Right renal cortex interstitium (tissue), 3 donors: ENCODE results near the gene CACNA1B. TPM values are rescaled to one million over a fixed set of nuclear protein-coding genes. Genes with fewer than 3 reads are reported as not detected.

Source experiments
- DNase-seq, 3 donors: peaks; one replicate each; pipeline ENCODE4 v3.0.0-alpha.2; 2013; ENCODE audit warnings: low read depth in 3 of 3, low spot score in 2 of 3
- polyA plus RNA-seq, 3 donors: library from polyadenylated mRNA; unstranded; fragments of 120-200 nt; gene quantifications; one replicate each; pipeline ENCODE4 v1.2.1, GENCODE V29; 2013; ENCODE audit not compliant: insufficient read length in 3 of 3

CACNA1B gene
- polyA plus RNA-seq, 3 donors: 0.11 to 0.18 (median 0.17) TPM

GRCh38 chr9:138064547-138064946 lies 187.0 kb downstream of the CACNA1B start:
- DNase-seq: no peak

- DNase-seq: no peak
Observed at GRCh38 chr9:138065287-138065686, 187.7 kb downstream of the CACNA1B start.

DNA sequence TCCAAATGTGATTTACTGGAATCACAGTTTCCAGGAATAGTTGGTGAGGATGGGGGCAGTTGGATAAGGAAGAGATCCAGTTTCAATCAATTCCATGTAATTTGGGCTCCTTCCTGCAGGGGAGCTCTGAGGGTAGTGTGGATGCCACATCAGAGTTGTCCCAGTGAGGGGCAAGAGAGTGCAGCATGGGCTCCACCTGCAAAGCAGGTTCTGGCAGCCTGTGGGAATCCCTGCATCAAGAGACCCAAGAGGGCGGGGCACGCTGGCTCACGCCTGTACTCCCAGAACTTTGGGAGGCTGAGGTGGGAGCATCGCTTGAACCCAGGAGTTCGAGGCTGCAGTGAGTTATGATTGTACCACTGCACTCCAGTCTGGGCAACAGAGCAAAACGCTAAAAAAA lies 188.5 kb downstream of the CACNA1B start:
- DNase-seq: no peak

DNA sequence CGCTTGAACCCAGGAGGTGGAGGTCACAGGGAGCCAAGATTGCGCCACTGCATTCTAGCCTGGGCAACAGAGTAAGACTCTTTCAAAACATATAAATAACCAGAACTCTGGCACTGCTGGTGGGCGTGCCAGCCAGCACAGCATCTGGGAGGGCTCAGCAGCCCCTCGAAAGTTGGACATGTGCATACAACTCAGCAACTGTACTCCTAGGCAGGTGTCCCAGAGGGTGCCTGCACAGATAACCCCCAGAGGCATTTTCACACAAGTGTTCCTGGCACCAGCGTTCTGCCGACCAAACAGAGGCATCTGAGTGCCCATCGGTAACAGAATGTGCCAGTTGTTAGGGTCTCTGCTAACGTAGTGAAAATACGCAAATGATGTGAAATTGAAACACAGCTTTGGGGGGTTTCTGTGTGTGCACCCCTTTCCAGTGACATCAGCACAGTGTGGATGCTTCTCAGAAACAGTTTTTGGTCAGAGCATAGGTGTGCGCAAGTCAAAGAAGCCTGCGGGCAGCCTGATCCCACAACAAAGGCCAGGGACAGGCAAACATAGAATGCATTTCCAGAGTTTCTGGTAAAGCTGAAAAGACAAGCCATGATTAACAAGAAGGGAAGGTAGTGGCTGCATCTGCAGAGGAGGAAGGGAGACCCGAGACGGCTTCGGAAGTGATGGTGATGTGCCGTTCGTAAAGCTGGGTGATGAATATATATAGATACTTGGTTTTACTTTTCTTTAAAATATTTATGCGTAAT lies 190.2 kb downstream of the CACNA1B start:
- DNase-seq: no peak

DNA sequence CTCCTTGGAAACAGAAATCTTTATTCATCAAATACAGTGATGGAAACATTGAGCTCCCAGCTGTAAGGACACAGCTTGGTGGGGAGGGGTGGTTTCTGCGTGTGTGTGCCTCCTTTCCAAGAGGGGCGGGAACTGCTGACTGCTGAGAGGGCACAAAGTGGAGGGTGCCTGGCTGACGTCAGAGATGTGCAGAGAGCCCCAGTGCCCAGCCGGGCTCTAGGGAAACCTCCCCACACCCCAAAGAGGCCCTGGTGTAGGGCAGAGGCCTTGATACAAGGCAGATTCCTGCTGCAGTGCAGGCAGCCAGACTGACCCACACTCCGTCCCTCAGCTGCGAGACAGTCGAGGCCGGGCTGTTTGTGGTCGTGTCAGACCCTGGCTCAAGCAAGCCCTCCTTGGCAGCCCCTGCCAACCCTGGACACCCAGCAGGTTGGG lies 191.0 kb downstream of the CACNA1B start:
- no peak for DNase-seq

- DNase-seq: no peak
Observed at GRCh38 chr9:138069731-138070456, 192.3 kb downstream of the CACNA1B start.

GRCh38 chr9:138070815-138071214 lies 193.2 kb downstream of the CACNA1B start:
- DNase-seq: no peak

- no peak for DNase-seq
Observed at GRCh38 chr9:138071292-138071691, 193.7 kb downstream of the CACNA1B start.

DNA sequence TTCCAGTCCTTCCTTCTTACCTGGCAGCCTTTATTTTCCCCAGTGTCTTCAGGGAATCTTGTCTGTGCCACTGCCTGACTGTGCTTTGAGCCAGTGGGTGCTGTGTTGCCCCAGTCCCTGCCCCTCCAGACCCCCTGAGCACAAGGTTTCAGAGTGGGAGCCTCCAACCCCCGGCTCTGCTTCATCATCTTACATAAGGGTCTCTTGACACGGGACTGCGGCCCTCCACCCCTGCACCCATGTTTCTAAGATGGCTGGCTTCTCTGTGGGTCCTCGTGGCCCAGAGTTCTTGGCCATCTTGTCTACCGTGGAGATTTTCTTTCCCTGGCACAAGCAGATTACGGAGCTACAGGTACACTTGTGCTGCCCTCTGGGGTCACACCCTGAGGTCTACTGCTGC lies 194.1 kb downstream of the CACNA1B start:
- DNase-seq: no peak

GRCh38 chr9:138072161-138072842 lies 194.7 kb downstream of the CACNA1B start:
- DNase-seq: no peak

DNA sequence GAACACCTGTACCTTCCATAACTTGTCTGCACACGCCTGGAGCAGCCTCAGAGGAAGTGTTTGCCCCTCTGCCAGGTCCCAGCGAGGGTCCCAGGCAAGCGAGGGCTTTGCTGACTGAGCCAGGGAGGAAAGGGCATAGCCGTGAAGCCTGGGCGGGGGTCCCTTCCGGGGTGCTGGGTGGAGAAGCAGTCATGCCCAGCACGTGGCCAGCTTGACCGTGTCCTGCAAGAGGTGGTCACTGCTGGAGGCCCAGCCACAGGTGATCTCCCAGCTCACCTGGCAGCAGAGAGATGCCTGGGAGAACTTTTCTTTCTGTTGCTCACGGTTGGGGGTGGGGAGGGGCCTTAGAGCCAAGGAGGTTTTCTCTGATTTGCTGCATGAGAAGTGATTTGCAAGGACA lies 195.3 kb downstream of the CACNA1B start:
- DNase-seq: no peak

DNA sequence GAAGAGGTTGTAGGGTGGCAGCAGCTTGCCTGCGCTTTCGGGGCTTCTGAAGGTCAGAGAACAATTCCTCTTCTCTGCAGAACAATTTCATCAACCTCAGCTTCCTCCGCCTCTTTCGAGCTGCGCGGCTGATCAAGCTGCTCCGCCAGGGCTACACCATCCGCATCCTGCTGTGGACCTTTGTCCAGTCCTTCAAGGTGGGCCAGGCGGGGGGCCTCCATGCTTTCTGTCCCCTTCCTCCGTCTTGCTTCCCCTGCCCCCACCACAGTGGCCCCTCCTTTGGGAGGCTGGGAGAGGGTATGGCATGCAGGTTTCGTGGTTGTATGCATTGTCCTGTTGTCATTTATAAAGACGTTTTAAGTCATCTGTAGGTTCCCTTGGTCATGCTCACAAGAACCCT lies 195.8 kb downstream of the CACNA1B start:
- DNase-seq: no peak

DNA sequence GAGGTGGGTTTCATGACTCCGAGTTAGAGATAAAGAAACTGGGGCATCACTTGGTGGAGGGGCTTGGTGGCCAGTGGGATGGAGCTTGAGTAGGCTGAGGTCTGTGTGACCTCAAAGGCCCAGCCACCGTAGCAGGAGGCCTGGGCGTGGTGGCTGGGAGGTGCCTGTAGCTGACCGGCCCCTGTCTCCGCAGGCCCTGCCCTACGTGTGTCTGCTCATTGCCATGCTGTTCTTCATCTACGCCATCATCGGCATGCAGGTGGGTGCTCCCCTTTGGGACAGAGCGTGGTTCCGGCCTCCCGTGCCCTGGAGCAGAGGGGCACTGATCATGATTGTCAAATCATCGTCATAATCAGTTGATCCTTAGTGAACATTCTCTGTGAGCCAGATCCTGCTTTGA lies 196.2 kb downstream of the CACNA1B start:
- DNase-seq: no peak

DNA sequence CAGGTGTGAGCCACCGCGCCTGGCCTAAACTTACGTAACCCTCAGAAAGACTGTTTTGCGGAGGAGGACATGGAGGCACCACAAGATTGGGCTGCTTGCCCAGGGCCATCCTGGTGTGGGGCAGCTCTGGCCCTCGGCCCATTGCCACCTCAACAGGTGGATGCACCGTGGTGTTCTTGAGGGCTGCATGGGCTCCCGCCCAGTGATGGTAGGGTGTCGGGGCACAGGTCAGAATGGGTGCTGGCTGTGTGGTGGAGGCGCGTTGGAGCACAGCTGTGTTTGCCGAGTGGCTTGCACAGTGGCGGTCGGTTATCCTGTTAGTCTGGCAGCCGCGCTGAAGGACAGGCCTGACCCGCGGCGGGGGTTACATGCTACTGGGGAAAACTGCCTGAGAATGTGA lies 196.9 kb downstream of the CACNA1B start:
- DNase-seq: no peak

DNA sequence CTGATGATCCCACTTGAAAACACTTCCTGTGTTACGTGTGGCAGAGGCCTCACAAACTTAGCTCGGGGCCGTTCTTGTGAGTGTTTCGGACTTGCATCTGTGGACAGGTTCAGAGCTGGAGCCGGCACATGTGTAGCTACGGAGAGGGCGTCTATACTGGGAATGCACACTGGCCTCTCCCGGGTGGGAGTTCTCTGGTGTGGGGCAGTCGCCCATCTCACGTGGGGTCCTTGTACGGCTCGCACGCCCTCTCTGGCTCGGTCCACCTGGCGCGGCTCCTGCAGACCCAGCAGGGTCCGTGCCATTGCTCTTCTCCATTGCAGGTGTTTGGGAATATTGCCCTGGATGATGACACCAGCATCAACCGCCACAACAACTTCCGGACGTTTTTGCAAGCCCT lies 197.9 kb downstream of the CACNA1B start:
- DNase-seq: no peak

DNA sequence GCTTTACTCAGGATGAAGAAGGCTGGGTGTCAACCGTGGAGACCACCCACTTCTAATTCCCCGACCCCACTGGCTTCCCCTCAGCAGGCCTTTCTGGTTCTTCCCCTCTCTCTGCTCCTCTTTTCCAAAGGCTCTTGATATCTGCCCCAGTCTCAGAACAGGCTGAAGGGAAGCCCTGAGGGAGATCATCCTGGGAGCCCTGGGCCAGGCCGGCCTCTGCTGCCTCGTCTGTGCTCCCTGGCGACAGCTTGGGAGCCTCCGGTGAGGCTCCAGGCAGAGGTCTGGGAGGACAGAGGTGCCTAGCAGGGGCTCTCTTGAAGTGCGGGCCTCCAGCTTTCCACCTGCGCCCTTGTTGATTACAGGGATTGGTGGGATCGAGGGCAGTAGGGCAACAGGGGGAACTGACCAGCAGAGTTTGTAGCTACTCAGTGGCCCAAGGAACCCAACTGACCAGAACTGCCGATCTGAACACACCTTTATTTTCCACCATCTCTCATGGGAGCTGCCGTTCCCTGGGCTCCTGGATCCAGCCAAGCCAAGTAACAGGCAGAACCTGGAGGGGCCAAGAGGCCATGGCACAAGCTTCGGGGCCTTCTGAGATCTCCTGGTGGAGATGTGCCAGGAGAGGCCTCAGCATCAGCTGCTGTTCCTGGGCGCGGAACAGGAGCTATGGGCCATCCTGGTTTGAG lies 198.5 kb downstream of the CACNA1B start:
- no peak for DNase-seq

DNA sequence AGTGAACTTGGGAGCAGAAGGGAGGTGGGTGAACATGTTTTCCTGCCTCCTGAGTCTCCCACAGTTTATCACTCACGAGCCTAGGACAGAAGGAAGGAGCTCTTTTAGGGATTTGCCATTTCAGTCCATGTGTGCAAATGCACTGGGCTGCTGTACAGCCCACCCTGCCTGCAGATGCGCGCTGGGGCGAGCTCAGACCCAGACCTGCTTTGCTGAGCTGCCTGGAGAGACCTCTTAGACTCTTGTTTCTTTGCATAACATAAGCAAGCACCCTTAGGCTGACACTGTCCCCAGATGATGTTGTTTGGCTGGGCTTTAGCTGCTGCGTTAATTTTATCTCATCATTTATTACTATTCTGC lies 199.0 kb downstream of the CACNA1B start:
- DNase-seq: no peak

DNA sequence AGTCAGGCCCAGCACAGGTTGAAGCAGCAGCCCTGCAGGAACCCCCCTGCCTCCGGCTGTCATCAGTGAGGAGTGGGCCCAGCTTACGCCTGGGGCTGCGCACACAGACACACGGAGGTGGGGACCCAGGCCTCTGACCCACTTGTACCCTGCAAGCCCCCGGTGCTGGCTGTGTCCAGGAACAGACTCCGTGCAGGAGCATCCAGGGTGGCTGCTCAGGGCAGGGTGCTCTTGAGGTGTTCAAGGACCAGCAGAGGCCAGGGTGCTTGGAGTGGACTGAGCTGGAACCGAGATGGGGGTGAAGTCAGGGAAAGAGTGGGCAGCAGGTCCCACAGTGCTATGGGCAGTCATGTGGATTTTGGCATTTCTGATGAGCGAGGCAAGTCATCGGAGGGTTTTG lies 199.5 kb downstream of the CACNA1B start:
- DNase-seq: no peak

- DNase-seq: no peak
Observed at GRCh38 chr9:138077898-138078540, 200.4 kb downstream of the CACNA1B start.

DNA sequence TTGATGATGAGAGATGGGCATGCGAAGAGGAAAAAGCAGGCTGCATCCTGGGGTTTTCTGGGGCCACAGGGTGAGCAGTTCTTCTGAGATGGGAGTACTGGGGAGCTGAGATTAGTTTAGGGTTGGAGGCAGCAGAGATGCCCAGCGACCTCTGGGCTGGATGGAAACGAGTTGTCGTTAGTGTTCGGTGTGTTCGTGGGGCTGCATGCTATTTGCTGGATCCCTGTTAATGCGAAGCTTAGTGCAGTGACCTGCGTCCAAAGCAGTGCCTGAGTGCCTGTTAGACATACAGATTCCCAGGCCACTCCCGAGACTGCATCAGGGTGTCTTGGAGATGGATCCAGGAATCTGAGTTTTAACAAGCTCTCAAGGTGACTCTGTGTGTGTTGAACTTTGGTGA lies 201.3 kb downstream of the CACNA1B start:
- no peak for DNase-seq

DNA sequence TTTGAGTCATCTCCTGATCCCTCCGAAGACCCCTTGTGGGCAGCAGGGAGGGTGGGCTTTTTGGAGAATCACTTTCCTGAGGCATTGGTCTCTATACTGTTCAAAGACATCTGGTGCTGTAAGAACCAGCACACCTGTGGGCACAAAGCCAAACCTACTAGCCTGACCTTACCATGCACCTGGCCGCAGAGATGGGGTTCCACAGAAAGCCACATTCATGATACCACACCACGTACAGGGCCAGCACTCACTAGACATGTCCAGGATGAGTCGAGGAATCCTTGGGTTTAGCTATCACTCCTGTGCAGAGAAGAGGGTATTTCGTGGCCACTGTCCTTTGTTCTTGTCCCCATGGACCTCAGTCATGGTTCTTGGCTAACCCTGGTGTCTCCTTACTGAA lies 203.4 kb downstream of the CACNA1B start:
- DNase-seq: no peak
